T47D (cell line): ENCODE measurements around the gene DAB2IP.

ENCODE experiments used
- DNase-seq, 2 experiments: peaks; one replicate each; pipeline versions ENCODE4 v3.0.0 to v3.0.0-alpha.2; 2011 to 2012; ENCODE audit warnings: low read depth in 1 of 2, low spot score in 1 of 2
- JUND ChIP-seq: IDR thresholded peaks from 2 replicates; pipeline ENCODE4 v1.6.1; 2012; ENCODE audit warnings: low read depth
- in situ Hi-C: cut with HindIII; loops from 2 replicates; pipeline ENCODE4 v1.10.0; 2016; ENCODE audit warnings: low sequenced_read_pairs, low pct_unique_long_range_greater_than_20kb

Gene DAB2IP

DNA sequence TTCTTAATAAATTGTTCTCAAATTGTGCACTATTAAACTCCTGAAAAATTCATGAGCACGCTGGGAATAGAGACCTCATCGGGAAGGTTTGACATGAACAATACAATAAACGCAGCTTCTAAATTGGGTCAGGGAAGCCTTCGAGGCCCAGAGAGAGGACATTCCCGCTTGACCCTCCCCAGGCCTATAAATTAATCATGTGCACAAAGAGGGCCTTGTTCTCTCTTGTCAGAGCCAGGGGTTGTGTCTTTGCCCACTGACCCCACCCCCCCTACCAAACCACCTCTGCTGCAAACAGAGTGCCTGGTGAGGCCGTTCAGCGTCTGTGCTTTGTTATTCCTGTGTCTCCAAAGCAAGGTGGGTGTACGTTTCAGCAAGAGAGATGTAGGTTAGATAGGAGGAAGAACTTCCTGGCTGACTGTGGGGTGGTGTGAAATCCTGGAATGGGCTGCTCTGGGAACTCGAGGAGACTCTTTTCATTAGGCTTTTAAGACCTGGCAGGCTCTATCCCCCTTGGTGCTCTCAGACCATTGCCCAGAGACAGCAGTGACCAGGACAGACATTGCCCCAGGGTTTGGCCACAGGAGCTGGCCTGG, 18.2 kb upstream of the DAB2IP start:
- no peak for TF ChIP-seq JUND
- in situ Hi-C loops: no loop called here
- peak in 1 of 2 experiments; percentile 45 for DNase-seq

DNA sequence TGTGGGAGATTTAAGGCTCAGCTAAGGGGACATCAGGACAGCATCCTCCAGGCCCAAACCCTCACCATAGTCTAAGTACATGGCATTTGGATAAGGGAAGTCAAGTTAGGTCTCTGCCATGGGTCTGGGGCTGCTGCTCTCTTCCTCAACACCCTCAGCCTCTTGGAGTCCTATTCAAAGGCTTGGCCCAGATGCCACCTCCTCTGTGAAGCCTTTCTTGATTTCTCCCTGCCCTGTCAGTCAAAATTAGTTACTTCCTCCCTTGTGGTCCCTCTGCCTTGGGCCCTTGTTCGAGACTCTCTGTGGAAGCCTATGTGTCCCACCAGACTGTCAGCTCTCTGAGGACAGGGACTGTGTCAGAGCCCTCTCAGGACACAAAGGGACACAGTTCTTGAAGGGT, 17.7 kb upstream of the DAB2IP start:
- no peak for TF ChIP-seq JUND
- in situ Hi-C loops: no loop called here
- no peak for DNase-seq

DNA sequence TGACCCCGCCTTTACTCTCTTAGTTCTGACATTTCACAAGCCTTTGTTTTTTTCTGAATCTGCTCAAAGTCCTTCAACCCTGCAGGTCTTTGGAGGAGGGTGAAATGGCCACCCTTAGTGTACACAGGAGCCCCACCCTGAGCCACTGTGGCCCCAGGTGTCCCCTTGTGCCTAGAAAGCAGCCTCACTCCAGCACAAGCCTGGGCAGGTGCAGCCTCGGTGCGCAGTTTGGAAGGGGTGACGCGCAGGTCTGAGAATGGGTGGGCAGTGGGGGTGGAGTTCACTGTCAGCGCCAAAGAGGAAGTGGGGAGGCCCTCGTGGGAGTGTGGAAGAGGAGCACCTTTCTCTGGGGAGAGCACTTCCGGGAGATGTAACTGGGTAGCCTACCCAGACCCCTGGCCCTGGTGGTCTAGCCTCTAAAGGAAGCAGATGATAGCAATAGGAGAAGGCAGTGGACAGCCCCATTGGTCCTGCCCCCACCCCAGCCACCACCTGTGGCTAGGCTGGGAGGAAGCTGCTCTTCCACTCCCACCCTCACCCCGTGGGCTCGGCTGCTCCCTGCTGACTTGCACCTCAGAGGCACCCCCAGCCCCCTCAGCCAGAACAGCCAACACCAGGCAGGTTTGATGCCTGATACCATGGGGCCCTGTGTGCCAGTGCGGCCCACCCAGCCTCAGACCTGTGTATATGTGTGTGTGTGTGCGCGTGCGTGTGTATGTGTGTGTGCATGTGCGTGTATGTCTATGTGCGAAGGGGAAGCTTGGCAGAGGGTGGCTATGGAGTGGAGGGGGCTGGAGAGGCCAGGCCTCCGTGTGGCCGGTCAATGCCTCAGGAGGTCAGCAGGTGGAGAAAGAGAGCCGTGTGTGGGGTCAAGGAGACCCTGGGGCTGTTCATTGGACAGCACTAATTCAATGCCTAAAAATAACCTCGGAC, 16.8 kb upstream of the DAB2IP start:
- in situ Hi-C loops: no loop called here
- peak; percentile 58 to 62 for DNase-seq
- no peak for TF ChIP-seq JUND

DNA sequence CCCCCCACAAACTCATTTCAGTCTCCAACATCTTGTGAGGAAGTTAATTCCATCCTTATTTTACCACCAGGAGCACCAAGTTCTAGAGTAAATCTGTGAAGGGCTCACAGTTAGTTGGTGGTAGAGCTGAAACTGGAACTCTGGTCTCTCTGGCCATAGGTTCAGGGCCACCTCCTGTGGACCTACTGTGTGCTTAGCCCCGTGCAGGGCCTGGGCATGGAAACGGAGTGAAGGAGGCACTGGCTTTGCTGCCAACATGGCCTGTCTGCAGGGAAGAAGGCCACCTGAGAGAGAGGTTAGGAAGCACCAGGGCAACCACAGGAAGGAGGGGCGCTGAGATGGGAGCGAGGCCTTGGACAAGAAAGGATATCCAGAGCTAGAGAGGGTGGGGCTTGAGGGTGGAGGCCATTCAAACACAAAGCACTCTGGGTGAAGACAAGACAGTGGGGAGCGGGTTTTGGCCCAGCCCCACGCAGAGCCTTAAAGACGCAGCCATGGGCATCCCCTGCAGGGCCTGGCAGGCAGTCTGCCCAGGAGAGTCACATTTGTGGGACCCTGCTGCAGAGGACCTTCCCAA, 16.0 kb upstream of the DAB2IP start:
- in situ Hi-C loops: no loop called here
- TF ChIP-seq JUND: no peak
- no peak for DNase-seq

DNA sequence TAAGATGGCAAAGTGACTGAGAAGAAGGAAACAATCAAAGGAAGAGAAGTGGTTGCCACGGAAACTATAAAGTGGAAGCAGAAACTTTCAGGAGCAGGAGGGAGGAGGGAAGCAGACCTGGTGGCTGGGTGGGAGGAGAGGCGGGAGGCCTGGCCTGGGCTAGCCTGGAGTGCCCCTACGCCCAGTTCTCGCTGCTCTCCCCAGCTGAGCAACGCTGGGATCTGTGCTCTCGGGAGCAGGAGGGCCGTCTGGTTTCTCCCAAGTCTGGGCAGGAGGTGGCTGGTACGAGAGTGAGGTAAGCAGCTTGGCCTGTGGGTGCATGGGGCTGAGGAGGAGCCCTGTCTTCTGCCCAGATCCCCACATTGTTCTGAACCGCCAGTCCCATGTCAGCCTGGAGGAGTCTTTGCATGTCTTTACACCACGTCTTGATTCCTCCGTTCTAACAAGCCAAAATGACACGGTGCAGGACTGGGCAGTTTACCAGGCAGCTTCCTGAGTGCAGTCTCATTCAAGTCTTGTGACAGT, 15.0 kb upstream of the DAB2IP start:
- TF ChIP-seq JUND: no peak
- in situ Hi-C loops: no loop called here
- no peak for DNase-seq

DNA sequence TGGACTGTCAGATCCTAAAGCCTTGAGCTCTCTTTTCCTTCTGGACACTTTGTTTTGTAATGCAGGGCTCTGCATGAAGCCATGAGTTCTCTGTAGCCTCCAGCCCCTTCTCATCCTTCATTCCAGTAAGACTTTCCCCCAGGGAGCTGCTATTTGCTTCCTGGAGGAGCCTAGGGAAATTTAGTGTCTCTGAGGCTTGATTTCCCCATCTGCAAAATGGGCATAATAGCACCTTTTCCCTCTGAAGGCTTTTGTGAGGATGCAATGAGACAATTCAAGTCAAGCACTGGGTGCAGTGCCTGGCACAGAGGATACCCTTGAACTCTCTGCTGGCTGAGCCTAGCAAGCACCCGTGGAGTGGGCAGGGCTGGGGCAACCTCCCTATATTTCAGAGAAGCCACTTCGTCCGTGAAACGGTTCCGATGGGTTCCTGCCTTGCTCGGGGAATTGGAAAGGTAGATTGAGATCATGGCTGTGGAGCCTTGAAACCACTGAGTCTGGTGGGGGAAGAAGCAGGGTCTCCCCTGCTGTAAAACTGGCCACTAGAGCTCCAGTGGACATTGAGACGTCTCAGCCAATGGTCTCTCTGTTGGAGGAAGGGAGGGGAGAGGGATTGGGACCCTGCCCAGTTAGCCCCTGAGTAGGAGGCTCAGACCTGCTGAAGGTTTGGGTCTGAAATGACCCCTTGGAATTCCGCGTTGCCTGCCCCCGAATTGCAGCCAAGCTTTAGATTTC, 14.3 kb upstream of the DAB2IP start:
- no peak for TF ChIP-seq JUND
- no peak for DNase-seq
- in situ Hi-C loops: no loop called here

DNA sequence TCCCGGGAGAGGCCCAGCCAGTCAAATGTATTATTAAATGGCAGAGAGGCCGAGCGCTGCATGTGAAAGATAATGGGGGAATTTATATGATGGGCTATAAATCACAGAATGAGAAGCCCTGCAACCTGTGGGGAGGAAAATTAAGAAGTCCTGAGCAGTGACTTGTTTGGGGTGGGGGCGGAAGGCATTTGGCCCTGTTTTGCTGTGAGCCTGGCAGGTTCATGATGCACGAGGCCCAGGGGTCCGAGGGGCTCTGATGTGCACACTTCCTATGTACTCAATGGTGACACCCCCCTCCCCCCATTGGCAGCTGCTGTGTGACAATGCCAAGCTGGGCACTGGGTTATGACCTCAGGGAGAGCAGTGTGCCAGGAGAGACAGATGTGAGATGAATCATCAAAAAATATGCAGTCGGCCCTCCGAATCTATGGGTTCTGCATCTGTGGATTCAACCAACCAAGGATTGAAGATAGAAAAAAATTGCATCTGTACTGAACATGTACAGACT, 13.7 kb upstream of the DAB2IP start:
- TF ChIP-seq JUND: no peak
- in situ Hi-C loops: no loop called here
- DNase-seq: no peak

DNA sequence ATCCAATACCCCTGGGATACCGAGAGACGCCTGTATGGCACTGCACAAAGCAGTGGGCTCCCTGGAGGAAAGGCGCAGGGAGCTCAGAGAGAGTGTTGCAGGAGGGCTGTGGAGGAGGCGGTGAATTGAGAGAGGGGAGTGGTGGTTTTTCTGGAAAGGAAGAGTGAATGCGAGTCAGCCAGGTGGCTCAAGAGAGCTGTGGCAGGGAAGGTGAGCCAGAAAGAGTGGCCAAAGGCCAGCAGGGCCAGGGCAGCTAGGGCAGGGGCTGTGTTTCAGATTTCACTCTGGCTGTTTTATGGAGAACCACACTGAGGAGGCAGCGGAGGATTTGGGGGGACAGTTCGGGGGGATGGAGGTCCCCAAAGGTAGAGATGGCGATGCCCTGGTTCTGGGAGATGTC, 13.0 kb upstream of the DAB2IP start:
- no peak for DNase-seq
- no peak for TF ChIP-seq JUND
- in situ Hi-C loops: no loop called here

DNA sequence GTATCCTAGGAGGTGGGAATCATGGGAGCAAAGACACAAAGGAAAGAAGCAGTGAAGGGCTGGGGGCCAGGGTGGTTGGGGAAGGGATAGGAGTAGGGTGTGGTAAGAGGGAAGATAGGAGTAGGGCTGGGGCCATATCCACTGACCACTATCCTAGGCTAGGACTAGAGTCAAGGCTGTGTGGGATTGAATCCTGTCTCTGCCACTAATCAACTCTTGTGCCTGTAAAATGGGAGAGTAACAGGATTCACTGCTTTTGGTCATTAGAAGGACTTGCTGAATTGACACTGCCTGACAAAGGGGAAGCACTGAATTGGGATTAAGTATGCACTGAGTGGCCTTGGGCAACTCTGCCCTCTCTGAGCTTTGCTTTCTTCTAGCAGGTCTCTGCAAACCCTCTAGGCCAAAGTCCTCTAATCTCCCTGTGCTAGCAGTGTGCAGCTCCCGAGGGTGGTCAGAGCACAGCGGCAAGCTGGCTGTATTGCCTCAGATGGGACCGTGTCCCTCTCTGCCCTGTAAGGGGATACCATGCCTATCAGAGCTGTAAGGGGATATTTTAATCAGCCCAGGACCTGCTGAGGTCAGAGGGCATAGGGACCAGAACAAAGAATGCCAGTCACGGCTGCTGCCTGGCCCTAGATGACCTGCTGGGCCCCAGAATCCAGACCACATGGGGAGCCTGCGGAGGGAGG, 12.4 kb upstream of the DAB2IP start:
- in situ Hi-C loops: no loop called here
- no peak for TF ChIP-seq JUND
- DNase-seq: no peak

DNA sequence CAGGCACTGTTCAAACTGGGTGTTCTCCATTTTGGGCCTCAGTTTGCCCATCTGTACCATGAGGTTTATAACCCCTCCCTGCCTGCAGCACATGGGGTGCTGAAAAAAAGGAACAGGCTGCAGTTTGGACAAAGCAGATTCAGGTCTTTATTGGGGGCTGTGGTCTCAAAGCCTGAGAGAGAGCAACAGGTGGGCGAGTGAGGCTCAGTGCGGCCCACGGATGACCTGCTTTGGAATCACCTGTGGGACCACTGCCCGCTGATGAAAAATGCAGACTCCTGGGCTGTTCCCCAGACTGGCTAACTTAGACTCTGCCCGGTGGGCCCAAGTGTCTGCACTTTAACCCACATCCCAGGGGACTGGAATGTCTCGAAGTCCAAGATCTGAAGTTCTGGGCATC, 11.8 kb upstream of the DAB2IP start:
- no peak for TF ChIP-seq JUND
- DNase-seq: no peak
- in situ Hi-C loops: no loop called here

DNA sequence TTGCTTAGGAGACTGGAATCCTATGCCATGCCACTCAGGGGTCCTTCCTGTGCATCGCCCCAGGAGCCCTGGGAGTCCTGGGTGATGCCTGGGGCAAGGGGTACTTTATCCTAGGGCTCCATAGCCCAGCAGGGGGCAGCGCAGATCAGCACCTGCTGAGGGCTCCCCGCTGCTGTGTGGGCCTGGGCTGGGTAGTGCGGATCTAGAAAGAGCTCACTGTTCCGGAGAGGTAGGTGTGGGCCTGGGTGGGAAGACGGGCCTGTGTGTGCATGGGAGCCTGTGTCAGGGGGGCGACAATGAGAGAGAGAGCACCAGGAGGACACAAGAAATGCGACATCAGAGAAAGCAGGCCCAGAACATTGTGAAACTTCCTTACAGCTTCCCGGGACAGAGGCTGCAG, 11.4 kb upstream of the DAB2IP start:
- in situ Hi-C loops: no loop called here
- peak in 1 of 2 experiments; percentile 58 for DNase-seq
- no peak for TF ChIP-seq JUND

DNA sequence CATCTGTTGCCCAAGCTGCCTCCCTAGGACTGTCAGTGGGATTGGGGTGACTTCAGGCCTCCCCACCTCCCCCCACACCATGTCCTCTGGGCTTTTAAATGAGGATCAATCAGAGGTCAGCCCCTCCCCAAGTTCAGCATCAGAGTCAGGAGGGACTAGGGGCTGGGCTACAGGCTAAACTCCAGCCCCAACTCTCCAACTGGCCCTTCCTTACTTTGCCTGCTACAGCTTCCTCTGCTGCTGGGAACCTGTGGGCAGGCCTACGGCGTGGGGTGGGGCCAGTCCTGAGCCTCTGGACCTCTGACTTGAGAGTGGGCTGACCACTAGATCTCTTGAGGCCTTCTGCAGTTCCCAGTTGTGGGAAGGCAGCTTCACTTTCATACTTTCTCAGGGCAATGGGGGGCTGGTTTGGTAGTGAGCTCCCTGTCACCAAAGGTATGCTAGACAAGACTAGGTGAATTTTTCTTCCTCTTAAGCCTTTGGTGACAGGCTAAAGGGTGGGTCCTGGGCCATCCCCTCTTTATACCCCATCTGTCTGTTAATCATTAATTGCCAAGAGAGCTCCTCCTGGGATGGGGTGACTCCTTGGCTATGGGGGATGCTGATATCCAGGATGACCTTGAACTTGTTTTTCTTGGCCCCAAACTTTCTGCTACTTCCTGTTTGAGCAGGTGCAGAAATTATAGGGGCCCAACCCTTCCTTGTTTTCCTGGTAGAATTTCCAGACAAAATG, 10.8 kb upstream of the DAB2IP start:
- in situ Hi-C loops: no loop called here
- no peak for DNase-seq
- no peak for TF ChIP-seq JUND
